ENCODE measurements around the gene PARPBP. TPM values are rescaled to one million over a fixed set of nuclear protein-coding genes. Genes with fewer than 3 reads are reported as not detected.
"Not testable (repeated sequence)": the region's sequence is repeated elsewhere in the genome, so short reads cannot be mapped to it uniquely, and the experiment has no call there.

Gene PARPBP, protein sequence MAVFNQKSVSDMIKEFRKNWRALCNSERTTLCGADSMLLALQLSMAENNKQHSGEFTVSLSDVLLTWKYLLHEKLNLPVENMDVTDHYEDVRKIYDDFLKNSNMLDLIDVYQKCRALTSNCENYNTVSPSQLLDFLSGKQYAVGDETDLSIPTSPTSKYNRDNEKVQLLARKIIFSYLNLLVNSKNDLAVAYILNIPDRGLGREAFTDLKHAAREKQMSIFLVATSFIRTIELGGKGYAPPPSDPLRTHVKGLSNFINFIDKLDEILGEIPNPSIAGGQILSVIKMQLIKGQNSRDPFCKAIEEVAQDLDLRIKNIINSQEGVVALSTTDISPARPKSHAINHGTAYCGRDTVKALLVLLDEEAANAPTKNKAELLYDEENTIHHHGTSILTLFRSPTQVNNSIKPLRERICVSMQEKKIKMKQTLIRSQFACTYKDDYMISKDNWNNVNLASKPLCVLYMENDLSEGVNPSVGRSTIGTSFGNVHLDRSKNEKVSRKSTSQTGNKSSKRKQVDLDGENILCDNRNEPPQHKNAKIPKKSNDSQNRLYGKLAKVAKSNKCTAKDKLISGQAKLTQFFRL
- total RNA-seq = 10 to 100 TPM; 26.1 to 26.2 TPM

GRCh38 chr12:102119674-102120563 is at the start of gene PARPBP, which contains the start of gene NUP37:
TSS of gene PARPBP (plus strand) at chr12:102120183. CDS start at chr12:102123889, 3,706 bp downstream.
TSS of gene NUP37 (minus strand) at chr12:102120114. CDS start at chr12:102118518, 1,596 bp downstream.
- intact Hi-C loops (cut with micrococcal nuclease) = loop anchor here (1.0 kb wide), 1 partner anchor 59 kb away; the partner anchor contains the start of gene WASHC3
- H3K4me1 Mint-ChIP-seq (ENCODE audit: low read depth) = peaks cover 19% of the 10 kb centered on the region
- ChIA-PET POLR2A (interaction anchor here (0.6 to 1.5 kb wide), 3 partner anchors 49 to 712 kb away, joined by 3 to 4 read pairs (median 3); partner anchors contain the start of gene ARL1), CTCF (interaction anchor here (0.8 to 1.5 kb wide), 2 partner anchors 10 to 61 kb away, joined by 3 read pairs; no protein-coding TSS in a partner anchor)
- DNase-seq (peak; percentile 94), ATAC-seq (peak; percentile 95)
- H3K36me3 Mint-ChIP-seq (ENCODE audit: low read depth) = peaks cover 22% of the 10 kb centered on the region
- no peak for TF ChIP-seq CTCF (IDR thresholded peaks at IDR 0.05)
- H3K4me3 Mint-ChIP-seq = peak within 1 kb of the TSS; percentile 97
- no peaks in the 10 kb centered on the region for H3K27me3 Mint-ChIP-seq
- no peaks in the 10 kb centered on the region for H3K9me3 Mint-ChIP-seq
- H3K27ac Mint-ChIP-seq = peak within 1 kb of the TSS; percentile 93

DNA sequence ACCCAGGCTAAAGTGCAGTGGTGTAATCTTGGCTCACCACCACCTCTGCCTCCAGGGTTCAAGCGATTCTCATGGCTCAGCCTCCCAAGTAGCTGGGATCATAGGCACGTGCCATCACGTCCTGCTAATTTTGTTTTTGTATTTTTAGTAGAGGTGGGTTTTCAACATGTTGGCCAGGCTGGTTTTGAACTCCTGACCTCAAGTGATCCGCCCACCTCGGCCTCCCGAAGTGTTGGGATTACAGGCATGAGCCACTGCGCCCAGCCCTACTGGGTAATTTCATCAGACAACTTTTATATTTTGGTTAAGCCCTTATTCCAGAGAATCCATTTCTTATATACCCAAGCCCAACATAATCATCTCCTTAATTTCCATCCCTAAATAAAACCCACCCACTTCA is 47.9 kb upstream of the PARPBP start:
- CTCF ChIA-PET; DNase-seq; ATAC-seq; H3K4me1 Mint-ChIP-seq (ENCODE audit: low read depth); H3K27me3 Mint-ChIP-seq; H3K27ac Mint-ChIP-seq; intact Hi-C loops (cut with micrococcal nuclease); H3K4me3 Mint-ChIP-seq; POLR2A ChIA-PET; H3K9me3 Mint-ChIP-seq: not testable (repeated sequence)
- peaks cover 22% of the 10 kb centered on the region for H3K36me3 Mint-ChIP-seq (ENCODE audit: low read depth)

DNA sequence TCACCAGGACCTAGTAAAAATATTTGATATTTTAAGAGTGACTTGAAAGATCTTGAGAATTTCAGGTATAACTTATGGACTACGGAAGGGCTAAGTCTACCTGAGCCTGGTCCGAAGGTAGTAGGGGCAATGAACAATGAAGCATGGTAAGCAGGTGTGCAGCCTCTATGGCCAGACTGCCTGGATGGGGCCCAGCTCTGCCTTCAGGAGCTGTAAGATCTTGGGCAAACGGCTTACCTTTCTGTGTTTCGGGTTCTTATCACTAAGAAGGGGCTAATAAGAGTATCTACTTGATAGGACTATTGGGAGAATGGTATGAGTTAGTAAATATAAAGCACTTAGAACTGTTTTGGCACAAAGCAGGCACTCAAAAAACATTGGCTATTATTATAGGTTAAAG is 39.1 kb upstream of the PARPBP start:
- CTCF ChIA-PET = interaction anchor here (1.4 kb wide), 1 partner anchor 145 kb away, joined by 3 read pairs; no protein-coding TSS in a partner anchor
- no peak overlapping the region for H3K4me3 Mint-ChIP-seq
- peaks cover 45% of the 10 kb centered on the region for H3K36me3 Mint-ChIP-seq (ENCODE audit: low read depth)
- no peak for DNase-seq
- POLR2A ChIA-PET = no interaction called here
- H3K27ac Mint-ChIP-seq = no peak overlapping the region
- TF ChIP-seq CTCF (IDR thresholded peaks at IDR 0.05) = no peak
- no peak for ATAC-seq
- no peaks in the 10 kb centered on the region for H3K4me1 Mint-ChIP-seq (ENCODE audit: low read depth)
- H3K27me3 Mint-ChIP-seq = no peaks in the 10 kb centered on the region
- intact Hi-C loops (cut with micrococcal nuclease) = no loop called here
- no peaks in the 10 kb centered on the region for H3K9me3 Mint-ChIP-seq

- H3K27ac Mint-ChIP-seq; H3K4me3 Mint-ChIP-seq; POLR2A ChIA-PET; ATAC-seq; intact Hi-C loops (cut with micrococcal nuclease); H3K4me1 Mint-ChIP-seq (ENCODE audit: low read depth); DNase-seq; CTCF ChIA-PET; H3K27me3 Mint-ChIP-seq; H3K9me3 Mint-ChIP-seq: not testable (repeated sequence)
- H3K36me3 Mint-ChIP-seq (ENCODE audit: low read depth) = peaks cover 23% of the 10 kb centered on the region
These were observed 30.7 kb upstream of the PARPBP start for GRCh38 chr12:102089228-102089835.

DNA sequence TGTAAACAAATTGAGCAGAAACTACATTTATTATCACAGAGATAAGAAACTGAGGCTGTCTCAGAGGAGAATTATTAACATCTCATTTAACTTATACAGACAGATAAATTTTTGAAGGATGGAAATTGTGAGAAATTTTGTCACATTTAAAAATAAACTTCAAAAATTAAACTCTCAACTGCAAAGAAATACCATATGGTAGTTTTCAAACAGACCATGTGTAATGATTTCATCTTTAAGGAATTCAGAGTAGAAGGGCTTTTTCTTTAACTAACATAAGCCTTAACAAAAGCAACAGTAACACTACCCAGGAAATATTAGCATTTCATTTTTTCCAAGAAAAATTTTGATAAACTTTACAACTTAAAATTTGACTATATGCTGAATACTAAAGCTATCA is 26.7 kb upstream of the PARPBP start:
- H3K36me3 Mint-ChIP-seq (ENCODE audit: low read depth) = peaks cover 21% of the 10 kb centered on the region
- TF ChIP-seq CTCF (IDR thresholded peaks at IDR 0.05) = no peak
- ATAC-seq = no peak
- DNase-seq = no peak
- peaks cover 3% of the 10 kb centered on the region for H3K9me3 Mint-ChIP-seq
- POLR2A ChIA-PET = no interaction called here
- H3K4me1 Mint-ChIP-seq (ENCODE audit: low read depth) = peaks cover 1% of the 10 kb centered on the region
- no peak overlapping the region for H3K27ac Mint-ChIP-seq
- no peaks in the 10 kb centered on the region for H3K27me3 Mint-ChIP-seq
- H3K4me3 Mint-ChIP-seq = no peak overlapping the region
- intact Hi-C loops (cut with micrococcal nuclease) = no loop called here
- CTCF ChIA-PET = interaction anchor here (1.6 kb wide), 1 partner anchor 647 kb away, joined by 4 read pairs; no protein-coding TSS in a partner anchor
